Heart left ventricle (tissue), 16 donors: ENCODE results near the gene PRMT7. TPM values are rescaled to one million over a fixed set of nuclear protein-coding genes. Genes with fewer than 3 reads are reported as not detected.

ENCODE experiments used
- ATAC-seq, 4 donors: fragments of 200-7000 bp; cut with Tn5 transposase; one replicate each; pipeline ENCODE4 v1.9.1; 2020 to 2022; ENCODE audit warnings: moderate library complexity in 4 of 4, mild to moderate bottlenecking in 3 of 4, moderate number of reproducible peaks in 1 of 4
- DNase-seq, 5 donors: peaks; one replicate each; pipeline ENCODE4 v3.0.0-alpha.2; 2020
- H3K27ac ChIP-seq, 12 donors: fragments of 200-600 bp; sonication (generic) in 4 of 12; one replicate each; pipeline versions ENCODE4 v1.5.0 to v1.8.0; 2016 to 2022; ENCODE audit warnings: mild to moderate bottlenecking in 2 of 12
- H3K27me3 ChIP-seq, 9 donors: fragments of 200-600 bp; sonication (generic) in 2 of 9; one replicate each; pipeline versions ENCODE4 v1.5.1 to v1.8.0; 2016 to 2022; ENCODE audit warnings: mild to moderate bottlenecking in 3 of 9
- H3K36me3 ChIP-seq, 9 donors: fragments of 200-600 bp; sonication (generic) in 2 of 9; one replicate each; pipeline versions ENCODE4 v1.5.0 to v1.8.0; 2018 to 2022; ENCODE audit warnings: mild to moderate bottlenecking in 2 of 9
- H3K4me1 ChIP-seq, 12 donors: fragments of 200-600 bp; sonication (generic) in 4 of 12; one replicate each; pipeline versions ENCODE4 v1.5.0 to v1.8.0; 2016 to 2022; ENCODE audit warnings: mild to moderate bottlenecking in 3 of 12
- H3K4me3 ChIP-seq, 12 donors: fragments of 200-600 bp; sonication (generic) in 4 of 12; one replicate each; pipeline versions ENCODE4 v1.5.0 to v1.8.0; 2017 to 2022; ENCODE audit warnings: mild to moderate bottlenecking in 9 of 12, moderate library complexity in 4 of 12
- H3K9me3 ChIP-seq, 12 donors: fragments of 200-600 bp; sonication (generic) in 4 of 12; one replicate each; pipeline versions ENCODE4 v1.5.0 to v1.8.0; 2016 to 2022; ENCODE audit warnings: mild to moderate bottlenecking in 1 of 12
- CTCF ChIP-seq, 12 donors: fragments of 200-600 bp; sonication (generic) in 4 of 12; IDR thresholded peaks; one replicate each; pipeline versions ENCODE4 v1.5.0 to v1.8.0; 2018 to 2022; ENCODE audit warnings: antibody characterized with exemption in 12 of 12, mild to moderate bottlenecking in 5 of 12
- POLR2A ChIP-seq, 2 donors: fragments of 450-650 bp; IDR thresholded peaks; one replicate each; pipeline ENCODE4 v1.6.1; 2017; ENCODE audit warnings: antibody characterized with exemption in 2 of 2, mild to moderate bottlenecking in 2 of 2, moderate library complexity in 2 of 2
- WGBS, 4 donors: extraction: QIAGEN DNeasy Blood & Tissue Kit in 2 of 4; methylation state at CpG; one replicate each; pipeline versions ENCODE4 v1.1.5 to v1.1.7; 2013 to 2018; 5-methylcytosine and 5-hydroxymethylcytosine counted together
- intact Hi-C, 10 donors: fragments of 100-400 bp; cut with DNase I; formaldehyde crosslinking; loops; one replicate each; pipeline versions ENCODE4 v1.11.1 to v1.14.2; 2022
- polyA plus RNA-seq, 2 donors: library from polyadenylated mRNA; stranded (reverse); fragments of 200-250 nt; gene quantifications; one replicate each; pipeline ENCODE4 v1.2.3, GENCODE V29; 2013
- total RNA-seq, 9 donors: library from RNA; depleted of rRNA in 2 of 9; stranded (reverse); fragments of >200 nt in 2 of 9; fragmentation: NEBNext Ultra II Directional in 3 of 9; extraction: Animal tissue kit (Norgen Biotek cat#: 25700) in 3 of 9; gene quantifications; one replicate each; pipeline versions ENCODE4 v1.1.0 to v1.2.4, GENCODE V29; 2016 to 2023
- donor health status: ischemic (EF 13 %, LVEDD 7.1; RV severe dilation, severe dysfunction).
- donor health status: healthy with polysubstance abuse.
- donor health status: DM: no; HTN: yes; CAD: no.
- donor health status: DM: no; HTN: no; CAD: no.
- donor health status: ischemic (EF 25% LVEDD 6.9; RV normal size, moderate dysfunction).
- donor health status: ischemic (EF 25% LVEDD 5.7; RV mildly dilated, moderate dysfunction).
- donor health status: healthy.
- donor health status: DM: yes; HTN: yes; CAD: no.
- donor health status: ischemic (EF 35%, LVEDD 5.7; RV mildly dilated, moderate dysfunction).
- donor health status: nonischemic (EF 11% LVEDD 7.7; RV severe dilation, severe dysfunction).
- donor health status: DM: yes; HTN: yes; CAD: no.
- donor health status: PGD.
- donor health status: ischemic (EF 29% LVEDD 5.4; RV normal size, mild dysfunction).
- donor health status: nonischemic (EF 23%, LVEDD 6.1; RV moderate dilation, normal function).

Gene PRMT7
- total and polyA plus RNA-seq, 11 donors = 21.0 to 37.4 (median 30.7) TPM

- no peak overlapping the region for H3K27ac ChIP-seq
- ATAC-seq (no peak), DNase-seq (no peak)
- 93 to 97% (median 96%) methylated on average over 3 of the region's 3 CpGs for WGBS, 4 donors
- no peaks in the 10 kb centered on the region for H3K27me3 ChIP-seq
- H3K4me1 ChIP-seq = peaks cover 6 to 26% (median 18%) of the 10 kb centered on the region in 12 donors
- H3K36me3 ChIP-seq = peaks cover 0 to 79% (median 72%) of the 10 kb centered on the region in 9 donors
- H3K4me3 ChIP-seq = no peak overlapping the region
- no peak for TF ChIP-seq CTCF (IDR thresholded peaks at IDR 0.05)
- no peak for TF ChIP-seq POLR2A (IDR thresholded peaks at IDR 0.05)
- no peaks in the 10 kb centered on the region for H3K9me3 ChIP-seq
- intact Hi-C loops = no loop called here
Observed at GRCh38 chr16:68306633-68307032, 4.2 kb upstream of the PRMT7 start.

DNA sequence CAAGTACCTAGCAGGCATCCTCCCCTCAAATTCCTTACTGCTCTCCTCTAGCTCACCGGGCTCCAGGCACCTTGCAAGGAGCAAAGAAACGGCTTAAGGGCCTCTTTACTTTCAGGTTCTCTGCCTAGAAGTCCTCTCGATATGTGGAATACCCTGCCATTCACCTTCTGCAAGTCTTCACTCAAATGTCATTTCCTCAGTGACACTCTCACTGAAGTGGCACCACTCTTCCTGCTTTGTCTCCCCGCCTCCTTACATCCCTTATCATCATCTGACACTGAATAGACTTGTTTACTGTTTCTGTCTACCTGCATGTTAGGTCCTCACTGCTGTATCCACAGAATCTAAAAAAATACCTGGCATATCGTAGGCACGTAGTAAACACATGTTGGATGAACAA is 1.0 kb upstream of the PRMT7 start:
- no peak for ATAC-seq

DNA sequence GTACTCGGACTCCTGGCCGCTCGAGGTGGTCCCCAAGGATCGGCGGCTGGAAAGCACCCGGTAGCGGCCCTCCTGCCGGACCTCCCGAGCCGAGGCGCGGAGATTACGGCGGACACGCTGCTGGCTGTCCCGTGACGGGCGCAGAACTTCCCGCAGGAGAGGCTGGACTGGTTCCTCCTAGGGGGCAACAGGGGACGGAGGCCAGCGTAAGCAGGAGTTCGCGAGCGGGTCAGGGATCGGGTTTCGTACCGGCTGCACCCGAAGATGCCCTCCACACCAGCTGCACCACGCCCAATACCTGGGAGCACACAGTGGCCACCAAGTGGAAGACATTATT is 414 bp upstream of the PRMT7 start:
- WGBS, 4 donors = 0% methylated on average over 6 to 29 of the region's 29 CpGs
- Histone ChIP-seq H3K4me1 (peaks cover 6 to 37% (median 26%) of the 10 kb centered on the region in 12 donors), H3K36me3 (peaks cover 0 to 71% (median 48%) of the 10 kb centered on the region in 9 donors), H3K4me3 (peak overlapping the region; percentile 69 to 98 (median 89)), H3K9me3 (no peaks in the 10 kb centered on the region), H3K27me3 (no peaks in the 10 kb centered on the region), H3K27ac (peak overlapping the region; percentile 15 to 95 (median 83))
- intact Hi-C loops = loop anchor here (1.0 to 5.0 kb wide), 4 partner anchors 46 to 63 kb away; partner anchors contain the start of genes SLC7A6 (in 9 of the 10) and PLA2G15 (in 3 of the 10)
- DNase-seq (peak in 3 of 5 donors; percentile 27 to 68 (median 42)), ATAC-seq (peak in 3 of 4 donors; percentile 45 to 46 (median 46))
- TF ChIP-seq CTCF (IDR thresholded peaks at IDR 0.05) = no peak

More for the DNA sequence above, 1.0 kb upstream of the PRMT7 start:
- TF ChIP-seq CTCF (IDR thresholded peaks at IDR 0.05) = no peak
- TF ChIP-seq POLR2A (IDR thresholded peaks at IDR 0.05) = no peak
- no peaks in the 10 kb centered on the region for H3K27me3 ChIP-seq
- DNase-seq = no peak
- peak overlapping the region in 6 of 12 donors; percentile 83 to 95 (median 86) for H3K27ac ChIP-seq
- peaks cover 6 to 37% (median 26%) of the 10 kb centered on the region in 12 donors for H3K4me1 ChIP-seq
- intact Hi-C loops = loop anchor here (1.0 to 5.0 kb wide), 4 partner anchors 45 to 62 kb away; partner anchors contain the start of genes SLC7A6 (in 9 of the 10) and PLA2G15 (in 3 of the 10)
- 29 to 31% (median 30%) methylated on average over 6 of the region's 6 CpGs for WGBS, 4 donors
- H3K36me3 ChIP-seq = peaks cover 0 to 71% (median 52%) of the 10 kb centered on the region in 9 donors
- H3K4me3 ChIP-seq = peak overlapping the region; percentile 69 to 98 (median 89)
- H3K9me3 ChIP-seq = no peaks in the 10 kb centered on the region

- no peak for TF ChIP-seq CTCF (IDR thresholded peaks at IDR 0.05)
- no peak for TF ChIP-seq POLR2A (IDR thresholded peaks at IDR 0.05)
- Histone ChIP-seq H3K36me3 (peaks cover 0 to 71% (median 44%) of the 10 kb centered on the region in 9 donors), H3K27me3 (no peaks in the 10 kb centered on the region), H3K27ac (no peak overlapping the region), H3K4me3 (no peak overlapping the region), H3K9me3 (no peaks in the 10 kb centered on the region), H3K4me1 (peaks cover 6 to 37% (median 26%) of the 10 kb centered on the region in 12 donors)
- 81 to 87% (median 82%) methylated on average over 4 of the region's 4 CpGs for WGBS, 4 donors
- intact Hi-C loops = loop anchor here in 9 of 10 donors (5.0 kb wide), 2 partner anchors 51 to 66 kb away; partner anchors contain the start of genes SLC7A6 (in 7 of the 9) and PLA2G15 (in 3 of the 9)
- DNase-seq (no peak), ATAC-seq (no peak)
Observed at GRCh38 chr16:68313116-68313515, 2.3 kb downstream of the PRMT7 start.
